ENCODE measurements around the gene PTPMT1. TPM values are rescaled to one million over a fixed set of nuclear protein-coding genes. Genes with fewer than 3 reads are reported as not detected.

The PTPMT1 gene
- total RNA-seq = 10 to 100 TPM; 52.4 TPM

GRCh38 chr11:47565340-47566148 lies at the start of gene PTPMT1:
PTPMT1 (plus strand) TSS chr11:47565599; CDS start chr11:47565623, 24 bp downstream.
- Histone ChIP-seq H3K36me3 (replicated peaks in 1 of 2; ENCODE audit: insufficient read depth in 1 of 2, low read depth in 2 of 2) (no peaks in the 10 kb centered on the region), H3K27me3 (no peaks in the 10 kb centered on the region), H3K9me3 (no peaks in the 10 kb centered on the region), H3K27ac (peak within 1 kb of the TSS; percentile 48 to 87 (median 78)), H3K4me1 (peaks cover 29% of the 10 kb centered on the region), H3K4me3 (peak within 1 kb of the TSS; percentile 84 to 87)
- peak; percentile 72 to 84 (median 80) for DNase-seq
- intact Hi-C loops (cut with DNase I) = no loop called here
- peak; percentile 94 for ATAC-seq
- 0 to 1% methylated on average over 15 to 86 of the region's 86 CpGs for WGBS, 2 donors
- TF ChIP-seq POLR2A (IDR thresholded peaks at IDR 0.05) (peak; percentile 60 to 67 (median 60)), CTCF (IDR thresholded peaks at IDR 0.05) (no peak)

- intact Hi-C loops (cut with DNase I) = no loop called here
- ATAC-seq = no peak
- 82 to 86% methylated on average over 3 of the region's 3 CpGs for WGBS, 2 donors
- H3K4me1 ChIP-seq = peaks cover 39% of the 10 kb centered on the region
- no peaks in the 10 kb centered on the region for H3K36me3 ChIP-seq (replicated peaks in 1 of 2; ENCODE audit: insufficient read depth in 1 of 2, low read depth in 2 of 2)
- no peak overlapping the region for H3K4me3 ChIP-seq
- no peaks in the 10 kb centered on the region for H3K9me3 ChIP-seq
- H3K27me3 ChIP-seq = no peaks in the 10 kb centered on the region
- H3K27ac ChIP-seq = no peak overlapping the region
- no peak for DNase-seq
- no peak for TF ChIP-seq CTCF (IDR thresholded peaks at IDR 0.05)
- TF ChIP-seq POLR2A (IDR thresholded peaks at IDR 0.05) = no peak
Observed at GRCh38 chr11:47516155-47516554, 49.2 kb upstream of the PTPMT1 start.

- H3K9me3 ChIP-seq = no peaks in the 10 kb centered on the region
- TF ChIP-seq CTCF (IDR thresholded peaks at IDR 0.05) (no peak), POLR2A (IDR thresholded peaks at IDR 0.05) (no peak)
- H3K27me3 ChIP-seq = no peaks in the 10 kb centered on the region
- WGBS, 2 donors = 79 to 83% methylated on average over 10 of the region's 10 CpGs
- intact Hi-C loops (cut with DNase I) = no loop called here
- H3K27ac ChIP-seq = no peak overlapping the region
- ATAC-seq = no peak
- H3K4me1 ChIP-seq = peaks cover 39% of the 10 kb centered on the region
- no peak for DNase-seq
- H3K4me3 ChIP-seq = no peak overlapping the region
- no peaks in the 10 kb centered on the region for H3K36me3 ChIP-seq (replicated peaks in 1 of 2; ENCODE audit: insufficient read depth in 1 of 2, low read depth in 2 of 2)
Observed at GRCh38 chr11:47516984-47517853, 48.2 kb upstream of the PTPMT1 start.

- no peak for ATAC-seq
- no peaks in the 10 kb centered on the region for H3K36me3 ChIP-seq (replicated peaks in 1 of 2; ENCODE audit: insufficient read depth in 1 of 2, low read depth in 2 of 2)
- no peak overlapping the region for H3K4me3 ChIP-seq
- no peak for DNase-seq
- H3K27me3 ChIP-seq = no peaks in the 10 kb centered on the region
- TF ChIP-seq POLR2A (IDR thresholded peaks at IDR 0.05) (no peak), CTCF (IDR thresholded peaks at IDR 0.05) (no peak)
- H3K4me1 ChIP-seq = peaks cover 38% of the 10 kb centered on the region
- H3K9me3 ChIP-seq = no peaks in the 10 kb centered on the region
- WGBS, 2 donors = 71 to 81% methylated on average over 3 of the region's 3 CpGs
- intact Hi-C loops (cut with DNase I) = no loop called here
- no peak overlapping the region for H3K27ac ChIP-seq
Observed at GRCh38 chr11:47518212-47518964, 47.0 kb upstream of the PTPMT1 start.

Measured in body of pancreas (tissue), 4 donors.